HG02798 (cell line): ENCODE results near the gene TRIO.

Experiments used
- ATAC-seq: cut with Tn5 transposase; IDR thresholded peaks from one replicate; pipeline ENCODE4 v1.9.1; 2021; ENCODE audit warnings: mild to moderate bottlenecking; ENCODE audit not compliant: unreplicated experiment, poor library complexity

The TRIO gene

GRCh38 chr5:14506661-14507060, 363.5 kb downstream of the TRIO start:
- no peak for ATAC-seq

- no peak for ATAC-seq
These were observed 364.2 kb downstream of the TRIO start for GRCh38 chr5:14507156-14507941.

GRCh38 chr5:14508046-14508445, 364.9 kb downstream of the TRIO start:
- no peak for ATAC-seq

GRCh38 chr5:14509556-14509955, 366.4 kb downstream of the TRIO start:
- no peak for ATAC-seq

GRCh38 chr5:14510156-14510734, 367.1 kb downstream of the TRIO start:
- no peak for ATAC-seq

- no peak for ATAC-seq
These were observed 367.7 kb downstream of the TRIO start for GRCh38 chr5:14510880-14511279.

GRCh38 chr5:14512574-14512973, 369.4 kb downstream of the TRIO start:
- ATAC-seq = no peak

- ATAC-seq = no peak
These were observed 370.1 kb downstream of the TRIO start for GRCh38 chr5:14513266-14513665.

GRCh38 chr5:14516901-14517300, 373.8 kb downstream of the TRIO start:
- ATAC-seq = no peak

- ATAC-seq = no peak
These were observed 375.5 kb downstream of the TRIO start for GRCh38 chr5:14518638-14519037.

- no peak for ATAC-seq
These were observed 378.6 kb downstream of the TRIO start for GRCh38 chr5:14521748-14522147.

GRCh38 chr5:14522721-14523120, 379.6 kb downstream of the TRIO start:
- ATAC-seq = no peak

GRCh38 chr5:14523243-14524034, 380.3 kb downstream of the TRIO start:
- no peak for ATAC-seq

GRCh38 chr5:14525397-14525796, 382.3 kb downstream of the TRIO start:
- ATAC-seq = no peak

- no peak for ATAC-seq
These were observed 383.4 kb downstream of the TRIO start for GRCh38 chr5:14526493-14526892.

- ATAC-seq = no peak
These were observed 385.0 kb downstream of the TRIO start for GRCh38 chr5:14528115-14528514.

GRCh38 chr5:14528926-14529325, 385.8 kb downstream of the TRIO start:
- ATAC-seq = no peak

- ATAC-seq = no peak
These were observed 388.5 kb downstream of the TRIO start for GRCh38 chr5:14531668-14532067.

GRCh38 chr5:14532180-14532579, 389.0 kb downstream of the TRIO start:
- no peak for ATAC-seq

- no peak for ATAC-seq
These were observed 391.6 kb downstream of the TRIO start for GRCh38 chr5:14534773-14535172.

- no peak for ATAC-seq
These were observed 402.2 kb downstream of the TRIO start for GRCh38 chr5:14545308-14545707.
